HL-60 (cell line): ENCODE results near the gene WDR49.

Experiments
- TF ChIP-seq, protein P1 (sequence below): IDR thresholded peaks from one replicate; pipeline ENCODE4 v1.5.1; 2011; ENCODE audit warnings: low read length, control low read depth, inconsistent platforms; ENCODE audit not compliant: insufficient read depth
- TF ChIP-seq, protein P2 (sequence below): IDR thresholded peaks from 2 replicates; pipeline ENCODE4 v1.6.1; 2012; ENCODE audit warnings: low read depth; ENCODE audit not compliant: insufficient replicate concordance

DNA sequence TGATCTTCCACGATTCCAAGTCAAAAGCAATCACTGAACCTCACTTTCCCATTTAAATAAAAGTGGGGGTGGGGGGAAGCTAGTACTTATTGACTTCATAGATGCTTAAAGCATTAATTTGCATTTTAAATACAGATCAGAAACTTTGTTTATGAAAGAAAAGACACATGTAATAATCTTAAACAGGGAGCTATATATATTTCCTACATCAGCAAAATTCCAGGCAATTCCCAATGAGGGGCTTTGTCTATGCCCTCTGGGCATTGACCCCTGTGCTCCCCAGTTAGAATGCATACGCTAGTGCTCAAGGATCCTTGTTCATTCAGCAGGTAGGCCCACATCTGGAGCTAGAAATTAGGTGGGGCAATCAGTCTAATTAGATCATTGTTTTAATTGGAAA, 199.9 kb downstream of the WDR49 start:
- TF ChIP-seq, protein P1, sequence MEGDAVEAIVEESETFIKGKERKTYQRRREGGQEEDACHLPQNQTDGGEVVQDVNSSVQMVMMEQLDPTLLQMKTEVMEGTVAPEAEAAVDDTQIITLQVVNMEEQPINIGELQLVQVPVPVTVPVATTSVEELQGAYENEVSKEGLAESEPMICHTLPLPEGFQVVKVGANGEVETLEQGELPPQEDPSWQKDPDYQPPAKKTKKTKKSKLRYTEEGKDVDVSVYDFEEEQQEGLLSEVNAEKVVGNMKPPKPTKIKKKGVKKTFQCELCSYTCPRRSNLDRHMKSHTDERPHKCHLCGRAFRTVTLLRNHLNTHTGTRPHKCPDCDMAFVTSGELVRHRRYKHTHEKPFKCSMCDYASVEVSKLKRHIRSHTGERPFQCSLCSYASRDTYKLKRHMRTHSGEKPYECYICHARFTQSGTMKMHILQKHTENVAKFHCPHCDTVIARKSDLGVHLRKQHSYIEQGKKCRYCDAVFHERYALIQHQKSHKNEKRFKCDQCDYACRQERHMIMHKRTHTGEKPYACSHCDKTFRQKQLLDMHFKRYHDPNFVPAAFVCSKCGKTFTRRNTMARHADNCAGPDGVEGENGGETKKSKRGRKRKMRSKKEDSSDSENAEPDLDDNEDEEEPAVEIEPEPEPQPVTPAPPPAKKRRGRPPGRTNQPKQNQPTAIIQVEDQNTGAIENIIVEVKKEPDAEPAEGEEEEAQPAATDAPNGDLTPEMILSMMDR = no peak
- TF ChIP-seq, protein P2, sequence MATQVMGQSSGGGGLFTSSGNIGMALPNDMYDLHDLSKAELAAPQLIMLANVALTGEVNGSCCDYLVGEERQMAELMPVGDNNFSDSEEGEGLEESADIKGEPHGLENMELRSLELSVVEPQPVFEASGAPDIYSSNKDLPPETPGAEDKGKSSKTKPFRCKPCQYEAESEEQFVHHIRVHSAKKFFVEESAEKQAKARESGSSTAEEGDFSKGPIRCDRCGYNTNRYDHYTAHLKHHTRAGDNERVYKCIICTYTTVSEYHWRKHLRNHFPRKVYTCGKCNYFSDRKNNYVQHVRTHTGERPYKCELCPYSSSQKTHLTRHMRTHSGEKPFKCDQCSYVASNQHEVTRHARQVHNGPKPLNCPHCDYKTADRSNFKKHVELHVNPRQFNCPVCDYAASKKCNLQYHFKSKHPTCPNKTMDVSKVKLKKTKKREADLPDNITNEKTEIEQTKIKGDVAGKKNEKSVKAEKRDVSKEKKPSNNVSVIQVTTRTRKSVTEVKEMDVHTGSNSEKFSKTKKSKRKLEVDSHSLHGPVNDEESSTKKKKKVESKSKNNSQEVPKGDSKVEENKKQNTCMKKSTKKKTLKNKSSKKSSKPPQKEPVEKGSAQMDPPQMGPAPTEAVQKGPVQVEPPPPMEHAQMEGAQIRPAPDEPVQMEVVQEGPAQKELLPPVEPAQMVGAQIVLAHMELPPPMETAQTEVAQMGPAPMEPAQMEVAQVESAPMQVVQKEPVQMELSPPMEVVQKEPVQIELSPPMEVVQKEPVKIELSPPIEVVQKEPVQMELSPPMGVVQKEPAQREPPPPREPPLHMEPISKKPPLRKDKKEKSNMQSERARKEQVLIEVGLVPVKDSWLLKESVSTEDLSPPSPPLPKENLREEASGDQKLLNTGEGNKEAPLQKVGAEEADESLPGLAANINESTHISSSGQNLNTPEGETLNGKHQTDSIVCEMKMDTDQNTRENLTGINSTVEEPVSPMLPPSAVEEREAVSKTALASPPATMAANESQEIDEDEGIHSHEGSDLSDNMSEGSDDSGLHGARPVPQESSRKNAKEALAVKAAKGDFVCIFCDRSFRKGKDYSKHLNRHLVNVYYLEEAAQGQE = no peak
